Colonic mucosa (tissue), 4 donors: ENCODE data around the gene STK38L. TPM values are rescaled to one million over a fixed set of nuclear protein-coding genes. Genes with fewer than 3 reads are reported as not detected.

Experiments used
- DNase-seq: peaks from one replicate; pipeline ENCODE4 v3.0.0-alpha.2; 2020
- H3K27ac ChIP-seq: fragments of 200-600 bp; one replicate; pipeline ENCODE4 v1.8.0; 2021
- H3K27me3 ChIP-seq: fragments of 200-600 bp; one replicate; pipeline ENCODE4 v1.8.0; 2021
- H3K36me3 ChIP-seq: fragments of 200-600 bp; one replicate; pipeline ENCODE4 v1.8.0; 2021
- H3K4me1 ChIP-seq: fragments of 200-600 bp; one replicate; pipeline ENCODE4 v1.8.0; 2021; ENCODE audit warnings: mild to moderate bottlenecking
- H3K4me3 ChIP-seq: fragments of 200-600 bp; one replicate; pipeline ENCODE4 v1.8.0; 2021
- H3K9ac ChIP-seq, 2 donors: one replicate each; pipeline ENCODE4 v1.7.0; 2013; ENCODE audit warnings: control low read depth in 2 of 2, low read depth in 2 of 2, low read length in 2 of 2
- H3K9me3 ChIP-seq: fragments of 200-600 bp; one replicate; pipeline ENCODE4 v1.8.0; 2021
- intact Hi-C: fragments of 100-400 bp; cut with DNase I; formaldehyde crosslinking; loops from one replicate; pipeline ENCODE4 v1.14.1; 2022
- total RNA-seq, 2 donors: library from RNA; stranded (reverse); fragmentation: NEBNext Ultra II Directional in 1 of 2; extraction: Animal tissue kit (Norgen Biotek cat#: 25700) in 1 of 2; gene quantifications; one replicate each; pipeline ENCODE4 v1.2.1, GENCODE V29; 2021
- TF ChIP-seq, protein P1 (sequence below): fragments of 200-600 bp; IDR thresholded peaks from one replicate; pipeline ENCODE4 v1.8.0; 2022; ENCODE audit warnings: antibody characterized with exemption, mild to moderate bottlenecking
- donor health status: healthy.
- donor health status: DM: no; HTN: no; CAD: no.
- donor health status: DM: no; HTN: no; CAD: no.

Gene STK38L
- 10 to 100 TPM; 41.9 to 76.6 TPM for total RNA-seq

- peak within 1 kb of the TSS; percentile 65 for H3K4me3 ChIP-seq
- no peaks in the 10 kb centered on the region for H3K36me3 ChIP-seq
- peak within 1 kb of the TSS; percentile 85 to 96 for H3K9ac ChIP-seq
- H3K27ac ChIP-seq: peak within 1 kb of the TSS; percentile 87
- H3K9me3 ChIP-seq: no peaks in the 10 kb centered on the region
- TF ChIP-seq, protein P1, sequence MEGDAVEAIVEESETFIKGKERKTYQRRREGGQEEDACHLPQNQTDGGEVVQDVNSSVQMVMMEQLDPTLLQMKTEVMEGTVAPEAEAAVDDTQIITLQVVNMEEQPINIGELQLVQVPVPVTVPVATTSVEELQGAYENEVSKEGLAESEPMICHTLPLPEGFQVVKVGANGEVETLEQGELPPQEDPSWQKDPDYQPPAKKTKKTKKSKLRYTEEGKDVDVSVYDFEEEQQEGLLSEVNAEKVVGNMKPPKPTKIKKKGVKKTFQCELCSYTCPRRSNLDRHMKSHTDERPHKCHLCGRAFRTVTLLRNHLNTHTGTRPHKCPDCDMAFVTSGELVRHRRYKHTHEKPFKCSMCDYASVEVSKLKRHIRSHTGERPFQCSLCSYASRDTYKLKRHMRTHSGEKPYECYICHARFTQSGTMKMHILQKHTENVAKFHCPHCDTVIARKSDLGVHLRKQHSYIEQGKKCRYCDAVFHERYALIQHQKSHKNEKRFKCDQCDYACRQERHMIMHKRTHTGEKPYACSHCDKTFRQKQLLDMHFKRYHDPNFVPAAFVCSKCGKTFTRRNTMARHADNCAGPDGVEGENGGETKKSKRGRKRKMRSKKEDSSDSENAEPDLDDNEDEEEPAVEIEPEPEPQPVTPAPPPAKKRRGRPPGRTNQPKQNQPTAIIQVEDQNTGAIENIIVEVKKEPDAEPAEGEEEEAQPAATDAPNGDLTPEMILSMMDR: no peak
- H3K4me1 ChIP-seq: no peaks in the 10 kb centered on the region
- no peaks in the 10 kb centered on the region for H3K27me3 ChIP-seq
- peak; percentile 98 for DNase-seq
- intact Hi-C loops: no loop called here
These were observed at the start of gene STK38L for GRCh38 chr12:27243804-27244688. Gene STK38L (plus strand): TSS chr12:27244286. CDS start chr12:27297721, 53,435 bp downstream.

- H3K4me3 ChIP-seq: no peak overlapping the region
- H3K9ac ChIP-seq: no peak overlapping the region
- TF ChIP-seq, protein P1: no peak
- no peaks in the 10 kb centered on the region for H3K27me3 ChIP-seq
- no peaks in the 10 kb centered on the region for H3K36me3 ChIP-seq
- no peak for DNase-seq
- H3K4me1 ChIP-seq: peaks cover 3% of the 10 kb centered on the region
- intact Hi-C loops: no loop called here
- H3K27ac ChIP-seq: no peak overlapping the region
- no peaks in the 10 kb centered on the region for H3K9me3 ChIP-seq
These were observed 49.4 kb upstream of the STK38L start for GRCh38 chr12:27194644-27195043.

DNA sequence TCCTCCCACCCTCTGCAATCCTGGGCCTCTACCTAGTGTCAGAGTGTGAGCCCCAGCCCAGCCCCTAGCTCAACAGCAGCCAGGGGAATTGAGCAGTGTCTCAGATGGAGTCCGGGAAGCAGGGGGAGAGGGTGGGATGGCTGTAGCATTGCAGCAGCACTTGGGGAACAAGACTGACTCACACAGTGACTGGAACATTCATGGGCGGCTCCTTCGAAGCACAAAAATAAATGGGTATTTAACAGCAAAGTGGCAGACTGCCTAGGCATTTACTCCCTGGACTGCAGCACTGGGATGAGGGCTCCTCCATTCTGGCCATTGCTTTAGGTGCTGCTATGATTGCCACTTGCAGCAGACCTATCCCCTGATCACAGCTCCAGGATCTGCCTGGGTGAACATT, 46.0 kb upstream of the STK38L start:
- Histone ChIP-seq H3K36me3 (no peaks in the 10 kb centered on the region), H3K27ac (no peak overlapping the region), H3K9me3 (no peaks in the 10 kb centered on the region), H3K9ac (no peak overlapping the region), H3K4me3 (no peak overlapping the region), H3K4me1 (no peaks in the 10 kb centered on the region), H3K27me3 (no peaks in the 10 kb centered on the region)
- TF ChIP-seq, protein P1: no peak
- intact Hi-C loops: no loop called here
- DNase-seq: no peak

- no peak overlapping the region for H3K9ac ChIP-seq
- no peaks in the 10 kb centered on the region for H3K36me3 ChIP-seq
- no peaks in the 10 kb centered on the region for H3K27me3 ChIP-seq
- intact Hi-C loops: no loop called here
- no peak for DNase-seq
- H3K4me1 ChIP-seq: no peaks in the 10 kb centered on the region
- no peak overlapping the region for H3K4me3 ChIP-seq
- H3K9me3 ChIP-seq: no peaks in the 10 kb centered on the region
- no peak overlapping the region for H3K27ac ChIP-seq
- TF ChIP-seq, protein P1: no peak
These were observed 44.3 kb upstream of the STK38L start for GRCh38 chr12:27199638-27200300.

DNA sequence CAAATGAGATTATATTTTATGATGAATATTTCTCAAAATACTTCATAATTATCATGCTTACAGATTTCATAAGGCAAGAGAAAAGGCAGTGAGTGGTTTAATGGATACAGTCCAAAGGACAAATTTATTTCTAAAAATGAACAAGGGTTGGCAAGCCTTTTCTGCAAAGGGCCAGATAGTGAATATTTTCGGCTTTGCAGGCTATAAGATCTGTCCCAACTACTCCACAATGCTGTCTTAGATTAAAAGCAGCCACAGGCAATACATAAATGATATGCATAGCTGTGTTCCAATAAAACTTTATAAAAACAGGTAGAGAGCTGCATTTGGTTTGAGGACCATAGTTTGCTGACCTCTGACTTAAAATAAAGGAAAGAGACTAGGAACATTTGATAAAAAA, 42.9 kb upstream of the STK38L start:
- Histone ChIP-seq H3K4me1 (no peaks in the 10 kb centered on the region), H3K36me3 (no peaks in the 10 kb centered on the region), H3K9ac (no peak overlapping the region), H3K9me3 (no peaks in the 10 kb centered on the region), H3K27me3 (no peaks in the 10 kb centered on the region), H3K27ac (no peak overlapping the region), H3K4me3 (no peak overlapping the region)
- intact Hi-C loops: no loop called here
- TF ChIP-seq, protein P1: no peak
- no peak for DNase-seq
